CD14-positive monocyte (primary cell): ENCODE data around the gene SYTL3. TPM values are rescaled to one million over a fixed set of nuclear protein-coding genes. Genes with fewer than 3 reads are reported as not detected.

ENCODE experiments used
- DNase-seq, 3 donors: peaks; one replicate each; pipeline ENCODE4 v3.0.0-alpha.2; 2011 to 2022
- H2AFZ ChIP-seq: 2 replicates; pipeline ENCODE4 v1.6.0; 2012; ENCODE audit warnings: mild to moderate bottlenecking, low read depth, low read length, inconsistent platforms; ENCODE audit not compliant: insufficient read depth, poor library complexity, severe bottlenecking
- H3K27ac ChIP-seq, 2 donors: 1 replicate in 1 of 2; 2 replicates in 1 of 2; pipeline ENCODE4 v1.5.1; 2012 to 2013; ENCODE audit warnings: low read length in 2 of 2, control low read depth in 1 of 2, inconsistent platforms in 1 of 2, low read depth in 1 of 2, mild to moderate bottlenecking in 1 of 2
- H3K27me3 ChIP-seq, 2 donors: one replicate each; pipeline versions ENCODE4 v1.6.0 to v1.6.1; 2011 to 2013; ENCODE audit warnings: low read length in 2 of 2; ENCODE audit not compliant: control insufficient read depth in 2 of 2, insufficient read depth in 2 of 2
- H3K36me3 ChIP-seq, 2 donors: replicated peaks in 1 of 2; 1 replicate in 1 of 2; 2 replicates in 1 of 2; pipeline versions ENCODE4 v1.5.1 to v1.6.1; 2012 to 2013; ENCODE audit warnings: low read length in 2 of 2, control low read depth in 1 of 2, inconsistent platforms in 1 of 2, mild to moderate bottlenecking in 1 of 2; ENCODE audit not compliant: insufficient read depth in 2 of 2, control insufficient read depth in 1 of 2
- H3K4me1 ChIP-seq, 2 donors: 1 replicate in 1 of 2; 2 replicates in 1 of 2; pipeline versions ENCODE4 v1.5.1 to v1.6.1; 2012 to 2013; ENCODE audit warnings: low read length in 2 of 2, control low read depth in 1 of 2, inconsistent platforms in 1 of 2, mild to moderate bottlenecking in 1 of 2, moderate library complexity in 1 of 2; ENCODE audit not compliant: insufficient read depth in 2 of 2, control insufficient read depth in 1 of 2
- H3K4me2 ChIP-seq: replicated peaks from 2 replicates; pipeline ENCODE3; 2012; ENCODE audit warnings: low read length, moderate library complexity, mild to moderate bottlenecking; ENCODE audit not compliant: poor library complexity, severe bottlenecking; ENCODE audit errors: extremely low read depth
- H3K4me3 ChIP-seq, 3 experiments: fragments of 200-600 bp in 1 of 3; sonication (generic) in 1 of 3; replicated peaks in 1 of 3; 1 replicate in 2 of 3; 2 replicates in 1 of 3; pipeline ENCODE4 v1.5.1; 2011 to 2013; ENCODE audit warnings: low read length in 3 of 3, mild to moderate bottlenecking in 3 of 3, control low read depth in 2 of 3, low read depth in 2 of 3, inconsistent platforms in 1 of 3, moderate library complexity in 1 of 3
- H3K79me2 ChIP-seq: 2 replicates; pipeline ENCODE4 v1.6.0; 2012; ENCODE audit warnings: mild to moderate bottlenecking, control low read depth, inconsistent platforms, low read length, moderate library complexity; ENCODE audit not compliant: insufficient read depth
- H3K9ac ChIP-seq: 2 replicates; pipeline ENCODE4 v1.6.0; 2017; ENCODE audit warnings: low read length, mild to moderate bottlenecking; ENCODE audit not compliant: insufficient read depth, poor library complexity, severe bottlenecking
- H3K9me3 ChIP-seq, 2 donors: replicated peaks in 1 of 2; 1 replicate in 1 of 2; 2 replicates in 1 of 2; pipeline versions ENCODE4 v1.5.1 to v1.6.1; 2012 to 2013; ENCODE audit warnings: low read length in 2 of 2, control low read depth in 1 of 2; ENCODE audit not compliant: control insufficient read depth in 1 of 2, insufficient read depth in 1 of 2
- H4K20me1 ChIP-seq: 2 replicates; pipeline ENCODE4 v1.6.0; 2012; ENCODE audit warnings: mild to moderate bottlenecking, low read length, control low read depth, moderate library complexity; ENCODE audit not compliant: insufficient read depth
- H3K27ac Mint-ChIP-seq, 7 donors: one replicate each; pipeline ENCODE4 v1.8.0; 2020; ENCODE audit warnings: mild to moderate bottlenecking in 7 of 7, mixed read lengths in 7 of 7, moderate library complexity in 6 of 7, inconsistent platforms in 2 of 7
- H3K27me3 Mint-ChIP-seq, 3 donors: one replicate each; pipeline ENCODE4 v1.8.0; 2021 to 2022; ENCODE audit warnings: low read depth in 3 of 3, mild to moderate bottlenecking in 3 of 3, mixed read lengths in 3 of 3, moderate library complexity in 3 of 3, inconsistent platforms in 1 of 3
- H3K36me3 Mint-ChIP-seq, 2 donors: one replicate each; pipeline ENCODE4 v1.8.0; 2020; ENCODE audit warnings: mixed read lengths in 2 of 2, inconsistent platforms in 1 of 2, mild to moderate bottlenecking in 1 of 2
- H3K4me1 Mint-ChIP-seq: one replicate; pipeline ENCODE4 v1.8.0; 2020; ENCODE audit warnings: mild to moderate bottlenecking, mixed read lengths
- H3K4me3 Mint-ChIP-seq, 2 donors: one replicate each; pipeline ENCODE4 v1.8.0; 2020; ENCODE audit warnings: mild to moderate bottlenecking in 2 of 2, mixed read lengths in 2 of 2, moderate library complexity in 1 of 2
- H3K9me3 Mint-ChIP-seq, 7 donors: one replicate each; pipeline ENCODE4 v1.8.0; 2020 to 2022; ENCODE audit warnings: mixed read lengths in 7 of 7, mild to moderate bottlenecking in 6 of 7, moderate library complexity in 6 of 7, inconsistent platforms in 2 of 7
- WGBS: methylation state at CpG from one replicate; pipeline ENCODE4 v1.1.5; 2013; ENCODE audit warnings: missing lambda C conversion rate; ENCODE audit not compliant: insufficient coverage; 5-methylcytosine and 5-hydroxymethylcytosine counted together
- intact Hi-C, 2 donors: fragments of 100-400 bp; cut with micrococcal nuclease; formaldehyde crosslinking; loops; one replicate each; pipeline versions ENCODE4 v1.15.0 to v1.15.1; 2023
- polyA plus RNA-seq, 3 donors: library from polyadenylated mRNA; depleted of rRNA in 1 of 3; unstranded in 2 of 3; stranded (reverse) in 1 of 3; fragments of 300-500 nt in 2 of 3; fragments of >200 nt in 1 of 3; fragmentation: Illumina TruSeq in 2 of 3; gene quantifications; 1 replicate in 2 of 3; 2 replicates in 1 of 3; pipeline ENCODE4 v1.2.3, GENCODE V29; 2012 to 2021
- TF ChIP-seq, protein P1 (sequence below): fragments of 200-600 bp; IDR thresholded peaks from one replicate; pipeline ENCODE4 v1.8.0; 2022; ENCODE audit warnings: antibody characterized with exemption, mild to moderate bottlenecking

The SYTL3 gene
- polyA plus RNA-seq, 3 donors = 14.6 to 18.7 (median 14.8) TPM

DNA sequence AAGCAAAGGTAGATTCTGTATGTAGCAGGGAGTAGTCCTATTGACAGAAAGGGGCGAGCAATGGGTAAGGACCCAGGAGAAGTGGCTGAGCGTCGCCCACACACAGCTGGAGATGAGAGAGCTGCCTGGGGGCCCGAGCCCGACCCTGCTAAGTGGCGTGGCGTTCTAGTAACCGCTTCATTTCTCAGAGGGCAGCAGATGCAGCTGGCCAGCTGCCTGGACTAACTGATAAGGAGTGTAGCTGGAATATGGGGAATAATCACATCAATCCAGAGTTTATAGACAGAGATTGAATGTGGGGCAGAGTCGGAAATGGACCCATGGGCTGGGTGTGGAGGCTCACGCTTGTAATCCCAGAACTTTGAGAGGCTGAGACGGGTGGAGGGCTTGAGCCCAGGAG lies 104.9 kb downstream of the SYTL3 start:
- Histone ChIP-seq H3K4me3 (no peak overlapping the region), H3K9me3 (no peaks in the 10 kb centered on the region), H3K79me2 (no peaks in the 10 kb centered on the region), H3K27ac (no peak overlapping the region), H3K9ac (no peak overlapping the region), H3K4me1 (no peaks in the 10 kb centered on the region), H3K4me2 (no peak overlapping the region), H3K27me3 (no peaks in the 10 kb centered on the region), H4K20me1 (no peaks in the 10 kb centered on the region), H2AFZ (no peak overlapping the region), H3K36me3 (peaks cover 27 to 61% of the 10 kb centered on the region in 2 donors)
- H3K4me1 Mint-ChIP-seq = no peaks in the 10 kb centered on the region
- TF ChIP-seq, protein P1, sequence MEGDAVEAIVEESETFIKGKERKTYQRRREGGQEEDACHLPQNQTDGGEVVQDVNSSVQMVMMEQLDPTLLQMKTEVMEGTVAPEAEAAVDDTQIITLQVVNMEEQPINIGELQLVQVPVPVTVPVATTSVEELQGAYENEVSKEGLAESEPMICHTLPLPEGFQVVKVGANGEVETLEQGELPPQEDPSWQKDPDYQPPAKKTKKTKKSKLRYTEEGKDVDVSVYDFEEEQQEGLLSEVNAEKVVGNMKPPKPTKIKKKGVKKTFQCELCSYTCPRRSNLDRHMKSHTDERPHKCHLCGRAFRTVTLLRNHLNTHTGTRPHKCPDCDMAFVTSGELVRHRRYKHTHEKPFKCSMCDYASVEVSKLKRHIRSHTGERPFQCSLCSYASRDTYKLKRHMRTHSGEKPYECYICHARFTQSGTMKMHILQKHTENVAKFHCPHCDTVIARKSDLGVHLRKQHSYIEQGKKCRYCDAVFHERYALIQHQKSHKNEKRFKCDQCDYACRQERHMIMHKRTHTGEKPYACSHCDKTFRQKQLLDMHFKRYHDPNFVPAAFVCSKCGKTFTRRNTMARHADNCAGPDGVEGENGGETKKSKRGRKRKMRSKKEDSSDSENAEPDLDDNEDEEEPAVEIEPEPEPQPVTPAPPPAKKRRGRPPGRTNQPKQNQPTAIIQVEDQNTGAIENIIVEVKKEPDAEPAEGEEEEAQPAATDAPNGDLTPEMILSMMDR = no peak
- intact Hi-C loops = loop anchor here in 1 of 2 donors (5.0 kb wide), 1 partner anchor 32 kb away; no protein-coding TSS in a partner anchor
- H3K9me3 Mint-ChIP-seq = peaks cover 0 to 2% (median 0%) of the 10 kb centered on the region in 7 donors
- WGBS = 97% methylated on average over 7 of the region's 11 CpGs
- H3K27ac Mint-ChIP-seq = peak overlapping the region in 2 of 7 donors; percentile 28 to 57
- peaks cover 63 to 80% of the 10 kb centered on the region in 2 donors for H3K36me3 Mint-ChIP-seq
- H3K4me3 Mint-ChIP-seq = no peak overlapping the region
- DNase-seq = no peak
- no peaks in the 10 kb centered on the region for H3K27me3 Mint-ChIP-seq

DNA sequence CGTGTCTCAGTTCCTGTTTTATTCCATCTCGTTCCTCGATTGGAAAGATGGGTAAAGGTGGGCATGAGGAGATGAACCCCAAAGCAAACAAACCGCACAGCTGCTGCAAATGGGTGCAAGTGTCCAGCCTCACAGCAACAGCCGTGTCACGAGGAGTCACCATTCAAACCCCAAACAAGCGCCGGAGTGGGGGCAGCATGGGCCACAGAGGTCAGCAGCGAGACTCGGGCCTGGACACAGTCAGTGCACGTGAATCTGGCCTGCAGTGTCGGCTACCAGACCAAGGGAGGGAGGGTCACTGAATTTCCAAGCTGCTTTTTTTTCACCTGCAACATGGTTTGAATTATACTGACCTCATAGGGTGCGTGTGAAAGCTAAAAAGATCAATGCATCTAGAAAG lies 105.8 kb downstream of the SYTL3 start:
- no peak overlapping the region for H3K27ac ChIP-seq
- Mint-ChIP-seq H3K27me3 (no peaks in the 10 kb centered on the region), H3K36me3 (peaks cover 60 to 76% of the 10 kb centered on the region in 2 donors), H3K4me1 (no peaks in the 10 kb centered on the region), H3K4me3 (no peak overlapping the region), H3K27ac (no peak overlapping the region), H3K9me3 (peaks cover 0 to 2% (median 0%) of the 10 kb centered on the region in 7 donors)
- 96% methylated on average over 9 of the region's 13 CpGs for WGBS
- no peak for DNase-seq
- intact Hi-C loops = loop anchor here in 1 of 2 donors (5.0 kb wide), 1 partner anchor 33 kb away; no protein-coding TSS in a partner anchor
- peaks cover 27 to 61% of the 10 kb centered on the region in 2 donors for H3K36me3 ChIP-seq
- no peaks in the 10 kb centered on the region for H3K79me2 ChIP-seq
- H3K27me3 ChIP-seq = no peaks in the 10 kb centered on the region
- no peak overlapping the region for H2AFZ ChIP-seq
- H3K9ac ChIP-seq = no peak overlapping the region
- H3K9me3 ChIP-seq = no peaks in the 10 kb centered on the region
- TF ChIP-seq, protein P1 = no peak
- H3K4me3 ChIP-seq = no peak overlapping the region
- no peak overlapping the region for H3K4me2 ChIP-seq
- no peaks in the 10 kb centered on the region for H4K20me1 ChIP-seq
- H3K4me1 ChIP-seq = no peaks in the 10 kb centered on the region
